Mesodermal cell (in vitro differentiated cells): ENCODE data around the gene NOL6.

ENCODE experiments used
- H3K27ac ChIP-seq: 2 replicates; pipeline ENCODE4 v1.7.0; 2013; ENCODE audit warnings: mild to moderate bottlenecking, low read depth, low read length, moderate library complexity; ENCODE audit not compliant: severe bottlenecking
- H3K36me3 ChIP-seq: 2 replicates; pipeline ENCODE4 v1.7.1; 2013; ENCODE audit warnings: mild to moderate bottlenecking, low read length, moderate library complexity; ENCODE audit not compliant: control insufficient read depth, insufficient read depth
- H3K4me1 ChIP-seq: one replicate; pipeline ENCODE4 v1.7.1; 2013; ENCODE audit warnings: mild to moderate bottlenecking, low read length; ENCODE audit not compliant: insufficient read depth, control insufficient read depth, poor library complexity, severe bottlenecking
- H3K4me3 ChIP-seq: 2 replicates; pipeline ENCODE4 v1.7.0; 2013; ENCODE audit warnings: low read length, control low read depth, mild to moderate bottlenecking; ENCODE audit not compliant: insufficient read depth, poor library complexity, severe bottlenecking; ENCODE audit errors: extremely low read depth
- H3K9me3 ChIP-seq: 2 replicates; pipeline ENCODE4 v1.7.1; 2013; ENCODE audit warnings: mild to moderate bottlenecking, low read length, moderate library complexity; ENCODE audit not compliant: control insufficient read depth
- WGBS, 2 experiments: methylation state at CpG; one replicate each; pipeline ENCODE4 v1.1.5; 2013; ENCODE audit warnings: missing lambda C conversion rate in 2 of 2; ENCODE audit not compliant: insufficient coverage in 2 of 2; 5-methylcytosine and 5-hydroxymethylcytosine counted together

The NOL6 gene

GRCh38 chr9:33440204-33440603, 33.5 kb downstream of the NOL6 start:
- H3K9me3 ChIP-seq, result no peaks in the 10 kb centered on the region
- no peaks in the 10 kb centered on the region for H3K36me3 ChIP-seq
- WGBS, 2 experiments, result 93 to 94% methylated on average over 5 to 7 of the region's 7 CpGs
- H3K4me3 ChIP-seq, result no peak overlapping the region
- H3K27ac ChIP-seq, result no peak overlapping the region
- H3K4me1 ChIP-seq, result peaks cover 5% of the 10 kb centered on the region

- H3K4me3 ChIP-seq, result no peak overlapping the region
- no peaks in the 10 kb centered on the region for H3K9me3 ChIP-seq
- no peak overlapping the region for H3K27ac ChIP-seq
- H3K36me3 ChIP-seq, result no peaks in the 10 kb centered on the region
- 72 to 92% methylated on average over 3 to 6 of the region's 6 CpGs for WGBS, 2 experiments
- H3K4me1 ChIP-seq, result peaks cover 5% of the 10 kb centered on the region
These were observed 34.0 kb downstream of the NOL6 start for GRCh38 chr9:33439731-33440130.

GRCh38 chr9:33438926-33439680, 34.6 kb downstream of the NOL6 start:
- no peak overlapping the region for H3K4me3 ChIP-seq
- no peak overlapping the region for H3K27ac ChIP-seq
- no peaks in the 10 kb centered on the region for H3K9me3 ChIP-seq
- 82 to 90% methylated on average over 4 of the region's 7 CpGs for WGBS, 2 experiments
- H3K4me1 ChIP-seq, result peaks cover 5% of the 10 kb centered on the region
- H3K36me3 ChIP-seq, result no peaks in the 10 kb centered on the region

- Histone ChIP-seq H3K36me3 (no peaks in the 10 kb centered on the region), H3K4me1 (peaks cover 5% of the 10 kb centered on the region)
- no CpG with 5 or more reads among the region's 1 CpG for WGBS, 2 experiments
These were observed 35.8 kb downstream of the NOL6 start for GRCh38 chr9:33437898-33438297.

GRCh38 chr9:33437205-33437604, 36.5 kb downstream of the NOL6 start:
- H3K27ac ChIP-seq, result no peak overlapping the region
- WGBS, 2 experiments, result no CpG with 5 or more reads among the region's 2 CpGs
- H3K36me3 ChIP-seq, result no peaks in the 10 kb centered on the region
- H3K9me3 ChIP-seq, result no peaks in the 10 kb centered on the region
- peaks cover 5% of the 10 kb centered on the region for H3K4me1 ChIP-seq
- H3K4me3 ChIP-seq, result no peak overlapping the region

More at GRCh38 chr9:33437898-33438297, 35.8 kb downstream of the NOL6 start:
- no peaks in the 10 kb centered on the region for H3K9me3 ChIP-seq
- H3K4me3 ChIP-seq, result no peak overlapping the region
- no peak overlapping the region for H3K27ac ChIP-seq

- H3K9me3 ChIP-seq, result no peaks in the 10 kb centered on the region
- H3K4me3 ChIP-seq, result no peak overlapping the region
- 56 to 100% methylated on average over 2 to 8 of the region's 8 CpGs for WGBS, 2 experiments
- peaks cover 5% of the 10 kb centered on the region for H3K4me1 ChIP-seq
- no peaks in the 10 kb centered on the region for H3K36me3 ChIP-seq
- H3K27ac ChIP-seq, result no peak overlapping the region
These were observed 37.3 kb downstream of the NOL6 start for GRCh38 chr9:33436445-33436844.

GRCh38 chr9:33435821-33436277, 37.9 kb downstream of the NOL6 start:
- Histone ChIP-seq H3K9me3 (no peaks in the 10 kb centered on the region), H3K4me1 (peaks cover 5% of the 10 kb centered on the region), H3K27ac (no peak overlapping the region), H3K36me3 (no peaks in the 10 kb centered on the region), H3K4me3 (no peak overlapping the region)
- WGBS, 2 experiments, result 87% methylated on average over 6 to 8 of the region's 8 CpGs

GRCh38 chr9:33434317-33435105, 39.2 kb downstream of the NOL6 start:
- Histone ChIP-seq H3K9me3 (no peaks in the 10 kb centered on the region), H3K4me1 (peaks cover 5% of the 10 kb centered on the region), H3K27ac (no peak overlapping the region), H3K4me3 (no peak overlapping the region), H3K36me3 (no peaks in the 10 kb centered on the region)
- 91 to 93% methylated on average over 9 to 11 of the region's 16 CpGs for WGBS, 2 experiments

GRCh38 chr9:33433871-33434270, 39.9 kb downstream of the NOL6 start:
- Histone ChIP-seq H3K36me3 (no peaks in the 10 kb centered on the region), H3K4me1 (no peaks in the 10 kb centered on the region), H3K27ac (no peak overlapping the region), H3K9me3 (no peaks in the 10 kb centered on the region), H3K4me3 (no peak overlapping the region)
- 87 to 95% methylated on average over 5 to 8 of the region's 8 CpGs for WGBS, 2 experiments

- H3K36me3 ChIP-seq, result no peaks in the 10 kb centered on the region
- no peaks in the 10 kb centered on the region for H3K9me3 ChIP-seq
- H3K4me1 ChIP-seq, result no peaks in the 10 kb centered on the region
- no peak overlapping the region for H3K4me3 ChIP-seq
- WGBS, 2 experiments, result 78 to 83% methylated on average over 1 of the region's 2 CpGs
- no peak overlapping the region for H3K27ac ChIP-seq
These were observed 42.3 kb downstream of the NOL6 start for GRCh38 chr9:33431420-33431819.

GRCh38 chr9:33430942-33431341, 42.8 kb downstream of the NOL6 start:
- WGBS, 2 experiments, result 89% methylated on average over 1 of the region's 1 CpG; no CpG with 5 or more reads in 1 of the 2 experiments
- H3K36me3 ChIP-seq, result no peaks in the 10 kb centered on the region
- no peaks in the 10 kb centered on the region for H3K4me1 ChIP-seq

More at GRCh38 chr9:33430942-33431341, 42.8 kb downstream of the NOL6 start:
- Histone ChIP-seq H3K4me3 (no peak overlapping the region), H3K9me3 (no peaks in the 10 kb centered on the region), H3K27ac (no peak overlapping the region)
